Amniotic stem cell (primary cell): ENCODE measurements around the gene TMEM167B.
"Not testable (repeated sequence)": the region's sequence is repeated elsewhere in the genome, so short reads cannot be mapped to it uniquely, and the experiment has no call there.

Experiments used
- DNase-seq: peaks from one replicate; lab custom pipeline; 2025; lab: John Stamatoyannopoulos, UW

The TMEM167B gene

DNA sequence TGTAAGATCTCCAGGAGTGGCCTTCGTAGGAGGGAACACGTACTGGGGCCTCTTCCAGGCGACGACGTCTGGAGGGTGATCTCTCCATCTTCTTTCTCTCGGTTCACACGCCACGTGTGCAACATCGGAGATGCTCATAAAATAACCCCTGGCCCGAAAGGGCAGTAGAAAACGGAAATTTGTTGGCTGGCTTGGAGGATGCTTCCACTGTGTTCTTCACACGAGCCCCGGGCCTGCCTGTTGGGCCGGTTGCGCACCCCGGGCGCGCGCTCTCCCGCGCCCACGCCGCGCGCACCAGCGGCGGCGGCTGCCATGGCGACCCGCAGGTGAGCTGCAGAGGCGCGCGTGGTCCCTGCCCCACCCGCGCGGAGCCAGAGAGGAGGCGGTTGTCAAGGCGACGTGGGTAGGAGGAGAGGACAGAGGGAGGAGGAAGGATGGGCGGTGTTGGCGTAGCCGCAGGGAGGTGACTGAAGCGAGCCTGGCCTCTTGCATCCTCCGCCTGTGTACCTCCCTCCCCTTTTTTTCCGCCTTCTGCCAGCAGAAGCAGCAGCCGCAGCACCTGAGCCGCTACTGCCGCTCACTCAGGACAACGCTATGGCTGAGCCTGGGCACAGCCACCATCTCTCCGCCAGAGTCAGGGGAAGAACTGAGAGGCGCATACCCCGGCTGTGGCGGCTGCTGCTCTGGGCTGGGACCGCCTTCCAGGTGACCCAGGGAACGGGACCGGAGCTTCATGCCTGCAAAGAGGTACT, 23.2 kb downstream of the TMEM167B start, which contains the start of gene ELAPOR1:
ELAPOR1 (plus strand) TSS at position 526 of the 752 bp plus-strand sequence; CDS start at position 595, 69 bp downstream.
- DNase-seq: no peak

DNA sequence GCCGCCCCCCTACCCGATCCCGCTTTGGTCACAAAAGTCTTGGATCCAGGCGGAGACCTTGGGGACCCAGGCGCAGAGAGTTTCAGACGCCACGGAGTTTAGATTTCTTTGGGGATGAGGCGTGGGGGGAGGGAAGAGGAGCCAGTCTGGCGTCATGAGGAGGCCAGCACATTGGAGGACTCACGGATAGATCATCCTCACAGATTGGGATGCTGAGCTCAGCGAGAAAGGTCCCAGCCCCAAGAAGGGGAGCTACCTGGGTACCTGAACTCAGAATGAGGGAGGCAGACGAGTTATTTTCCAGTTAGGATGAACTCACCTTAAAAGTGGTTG, 23.7 kb downstream of the TMEM167B start:
- no peak for DNase-seq

DNA sequence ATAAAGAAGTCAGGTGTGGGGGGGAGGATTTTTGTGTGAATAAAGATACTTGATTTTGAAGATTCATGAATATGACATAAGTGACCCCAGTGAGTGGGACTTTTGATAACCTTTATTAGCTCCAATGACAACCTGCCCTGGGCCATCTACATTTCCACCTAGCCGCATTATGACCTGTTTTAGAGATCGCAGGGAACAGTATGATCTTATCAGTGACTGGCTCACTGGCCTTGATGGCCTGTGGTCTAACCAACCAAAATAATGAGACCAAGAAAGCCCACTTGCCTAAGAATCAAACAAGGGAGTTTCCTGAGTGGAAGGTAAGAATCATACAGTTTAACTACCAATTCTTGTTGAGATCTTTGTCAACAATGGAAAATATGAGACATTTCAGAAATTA, 25.1 kb downstream of the TMEM167B start:
- no peak for DNase-seq

DNA sequence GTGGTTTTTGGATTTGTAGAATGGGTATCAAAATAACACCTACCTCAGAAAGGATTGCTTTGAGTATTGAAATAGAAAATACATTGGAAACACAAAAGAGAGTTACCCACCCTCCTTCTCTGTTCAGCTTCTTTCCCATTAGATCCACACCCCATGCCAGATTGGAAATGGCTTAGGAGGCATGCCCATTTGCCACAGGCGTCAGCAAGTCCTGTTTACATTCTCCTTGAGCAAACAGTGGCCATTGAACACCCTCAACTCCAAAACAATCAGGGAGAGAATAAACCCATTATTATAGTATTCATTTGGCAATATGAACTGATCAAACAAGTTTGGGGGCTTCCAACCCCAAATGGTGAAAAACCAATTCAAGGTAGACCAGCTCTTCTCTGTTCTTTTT, 25.7 kb downstream of the TMEM167B start:
- no peak for DNase-seq

DNA sequence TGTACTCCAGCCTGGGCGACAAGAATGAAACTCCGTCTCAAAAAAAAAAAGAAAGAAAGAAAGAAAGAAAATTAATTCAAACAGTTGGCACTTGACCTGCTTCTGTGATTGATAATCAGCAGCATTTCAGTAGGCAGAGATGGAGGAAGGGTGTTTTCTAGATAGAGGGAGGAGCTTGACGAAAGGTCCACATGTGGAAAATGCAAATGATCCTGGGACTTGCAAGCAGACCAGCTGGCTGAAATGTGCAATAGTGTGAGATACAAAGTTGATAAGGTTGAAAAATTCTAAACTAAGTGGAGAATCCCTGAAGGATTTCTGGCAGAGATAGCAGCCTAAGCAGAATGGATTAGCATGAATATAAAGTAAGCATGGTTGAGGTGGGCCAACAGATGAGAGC, 27.5 kb downstream of the TMEM167B start:
- DNase-seq: no peak

DNA sequence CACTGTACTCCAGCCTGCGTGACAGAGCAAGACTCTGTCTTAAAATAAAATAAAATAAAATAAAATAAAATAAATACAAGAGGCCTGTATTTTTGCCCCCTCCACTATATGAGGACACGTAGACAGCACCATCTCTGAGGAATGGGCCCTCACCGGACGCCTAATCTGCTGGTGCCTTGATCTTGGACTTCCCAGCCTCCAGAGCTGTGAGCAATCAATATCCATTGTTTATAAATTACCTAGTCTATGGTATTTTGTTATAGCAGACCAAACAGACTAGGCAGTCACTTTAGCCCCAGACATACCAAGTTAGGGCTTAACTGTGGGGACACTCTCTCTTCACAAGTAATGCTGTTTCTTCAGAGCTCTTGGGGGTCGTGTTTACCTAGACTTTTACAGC, 29.8 kb downstream of the TMEM167B start:
- DNase-seq: no peak

DNA sequence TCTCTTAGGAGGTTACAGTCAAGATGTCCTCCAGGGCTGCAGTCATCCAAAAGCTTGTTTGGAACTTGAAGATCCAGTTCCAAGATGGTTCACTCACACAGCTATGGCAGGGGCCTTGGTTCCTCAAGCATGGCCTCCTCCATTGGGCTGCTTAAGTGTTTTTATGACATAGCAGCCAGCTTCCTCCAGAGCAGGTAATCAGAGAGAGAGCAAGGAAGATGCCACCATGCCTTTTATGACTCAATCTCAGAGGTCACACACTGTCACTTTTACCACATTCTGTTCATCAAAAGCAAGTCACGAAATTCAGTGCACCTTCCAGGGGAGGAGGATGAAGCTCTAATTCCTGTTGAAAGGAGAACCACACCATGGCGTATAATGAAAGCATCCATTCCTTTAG, 40.5 kb downstream of the TMEM167B start:
- DNase-seq: no peak

DNA sequence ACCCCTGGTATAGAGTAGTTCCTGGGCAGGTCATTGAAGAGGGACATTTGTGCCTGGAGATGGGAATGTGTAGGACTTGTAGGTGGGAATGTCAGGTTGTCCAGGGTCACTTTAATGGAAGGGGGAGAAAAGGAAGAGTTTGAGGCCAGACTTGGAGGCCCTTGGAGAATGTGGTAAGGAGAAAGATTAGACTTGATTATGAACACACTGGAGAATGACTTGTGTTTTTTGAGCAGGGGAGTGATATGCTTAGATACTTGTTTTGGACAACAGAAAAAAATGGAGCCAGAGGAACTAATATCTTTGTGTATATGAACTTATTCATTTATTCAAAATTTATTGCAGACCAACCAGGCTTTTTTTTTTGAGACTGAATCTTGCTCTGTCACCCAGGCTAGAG, 41.2 kb downstream of the TMEM167B start:
- DNase-seq: no peak

DNA sequence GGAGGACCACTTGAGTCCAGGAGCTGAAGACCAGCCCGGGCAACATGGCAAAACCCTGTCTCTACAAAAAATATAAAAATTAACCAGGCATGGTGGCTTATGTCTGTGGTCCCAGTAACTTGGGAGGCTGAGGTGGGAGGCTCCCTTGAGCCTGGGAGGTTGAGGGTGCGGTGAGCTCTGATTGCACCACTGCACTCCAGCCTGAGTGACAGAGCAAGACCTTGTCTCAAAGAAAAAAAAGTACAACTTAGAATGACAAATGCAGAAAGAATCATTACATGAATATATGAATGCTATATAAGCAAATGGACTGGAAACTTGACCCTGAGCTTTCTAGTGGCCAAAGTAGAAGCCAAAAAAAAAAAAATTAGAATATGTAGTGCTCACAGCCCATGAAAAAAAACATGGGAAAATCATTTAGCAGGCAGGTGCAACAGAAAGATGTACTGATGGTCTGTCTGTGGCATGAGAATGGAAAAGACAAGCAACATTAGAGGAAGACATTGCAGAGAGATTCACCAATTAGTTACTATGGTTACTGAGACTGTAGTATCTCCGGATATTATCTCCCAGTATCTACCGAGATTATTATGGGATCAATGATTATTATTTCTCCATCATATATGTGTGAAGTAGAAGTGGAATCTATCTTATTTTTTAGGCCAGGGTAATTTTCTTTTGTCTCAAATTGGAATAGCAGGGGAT, 42.6 kb downstream of the TMEM167B start:
- no peak for DNase-seq

DNA sequence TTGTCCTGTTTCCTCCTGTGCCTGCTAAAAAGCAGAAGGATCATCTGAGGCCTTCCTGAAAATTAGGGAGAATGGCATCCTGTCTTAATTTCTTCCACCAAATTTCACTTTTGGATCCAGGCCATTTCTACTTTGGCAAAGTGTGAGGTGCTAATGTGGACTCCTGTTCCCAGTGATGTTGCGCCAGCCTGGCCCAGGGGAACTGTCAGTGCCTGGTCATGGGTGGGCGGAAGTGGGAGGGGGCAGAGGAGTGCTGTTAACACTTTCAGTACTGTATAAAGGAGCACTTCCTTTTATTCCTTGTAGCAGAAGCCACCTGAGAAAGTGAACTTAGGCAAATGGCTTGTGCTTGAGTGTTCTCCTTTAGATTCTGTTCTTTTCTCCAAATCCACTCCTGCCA, 43.3 kb downstream of the TMEM167B start:
- DNase-seq: no peak

DNA sequence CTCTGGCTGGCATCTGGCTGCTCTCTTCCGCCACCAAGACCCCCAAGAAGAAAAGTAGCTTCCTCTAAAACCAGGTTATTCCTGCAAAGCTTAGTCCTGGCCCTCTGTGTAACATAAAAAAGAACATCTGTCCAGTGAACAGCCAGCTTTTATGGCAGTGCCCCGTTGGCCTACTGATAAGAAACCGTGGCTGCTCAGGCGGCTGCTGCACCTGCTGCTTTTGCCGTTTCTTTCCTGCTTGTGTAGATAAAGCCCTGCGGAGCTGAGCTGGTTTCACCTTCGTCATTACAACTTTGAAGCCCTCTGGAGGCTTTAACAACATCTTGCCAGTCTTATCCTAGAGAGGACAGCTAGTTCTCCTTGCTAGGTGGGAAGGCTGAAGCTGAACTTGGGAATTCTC, 43.9 kb downstream of the TMEM167B start:
- no peak for DNase-seq

DNA sequence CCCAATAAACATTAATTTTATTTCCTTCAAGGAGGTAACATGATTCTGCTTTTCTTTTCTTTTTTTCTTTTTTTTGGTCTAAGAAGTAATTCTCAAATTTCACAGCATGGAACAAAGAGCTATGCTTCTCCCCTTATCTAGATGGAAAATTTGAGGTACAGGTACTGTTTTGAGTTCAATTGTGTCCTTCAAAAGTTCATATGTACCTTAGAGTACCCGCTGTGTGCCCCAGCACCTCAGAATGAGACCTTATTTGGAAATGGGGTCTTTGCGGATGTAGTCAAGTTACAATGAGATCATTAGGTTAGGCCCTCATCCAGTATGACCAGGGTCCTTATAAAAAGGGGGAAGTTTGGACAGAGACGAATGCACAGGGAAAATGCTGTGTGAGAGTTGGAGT, 45.4 kb downstream of the TMEM167B start:
- DNase-seq: no peak

DNA sequence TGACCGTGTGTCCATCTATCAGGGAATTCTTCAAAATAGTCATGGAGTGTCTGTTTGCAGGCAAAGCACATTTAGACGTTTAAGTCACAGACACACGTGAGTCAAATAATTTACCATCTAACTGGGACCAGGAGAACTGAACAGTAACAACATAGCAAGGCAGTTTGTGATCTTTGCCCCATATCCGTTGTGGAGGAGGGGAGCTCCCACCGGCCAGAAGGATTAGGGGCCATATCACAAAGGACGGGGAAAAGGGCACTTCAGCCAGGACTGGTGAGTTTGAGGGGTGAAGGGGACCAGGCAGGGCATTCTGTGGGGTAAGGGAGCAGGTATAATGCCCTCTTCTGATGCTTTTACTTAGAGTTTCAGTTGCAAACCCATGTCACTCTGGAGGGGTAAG, 46.2 kb downstream of the TMEM167B start:
- no peak for DNase-seq

DNA sequence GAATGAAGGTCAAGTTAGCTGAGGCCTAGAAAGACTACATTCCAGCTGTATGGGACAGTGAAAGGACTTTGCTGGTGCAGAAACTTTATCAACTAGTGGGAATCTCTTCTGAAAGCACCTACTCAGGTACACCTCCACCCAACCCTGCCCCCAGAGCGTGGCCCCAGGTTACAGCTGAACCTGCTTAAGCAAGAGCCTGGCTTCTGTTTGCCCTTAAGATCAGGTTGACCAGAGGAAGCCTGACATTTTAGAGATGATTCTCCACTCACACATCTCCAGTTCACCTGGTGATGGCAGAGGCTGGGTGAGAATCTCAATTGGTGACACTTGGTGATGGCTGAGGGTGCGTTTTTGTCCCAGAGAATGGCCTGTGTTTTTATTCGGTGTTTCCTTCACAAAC, 47.4 kb downstream of the TMEM167B start:
- DNase-seq: no peak

DNA sequence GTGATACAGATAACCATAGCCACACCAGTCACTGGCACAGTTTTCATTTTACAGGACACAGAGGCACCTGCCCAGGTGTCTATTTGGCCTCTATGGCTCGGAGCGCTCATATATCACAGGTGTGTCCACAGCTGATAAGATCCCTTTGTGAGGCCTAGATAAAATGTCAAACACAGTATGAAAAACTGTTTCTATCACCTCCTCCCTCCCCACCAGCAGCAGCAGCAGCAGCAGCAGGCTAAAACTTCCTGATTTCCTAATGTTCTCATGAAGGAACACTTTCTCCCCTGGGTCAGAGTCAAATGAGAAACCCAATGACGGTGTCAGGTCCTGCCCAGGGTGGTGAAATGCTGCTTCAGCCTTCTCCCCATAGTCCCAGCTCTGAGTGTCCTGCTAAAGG, 47.8 kb downstream of the TMEM167B start:
- DNase-seq: no peak

DNA sequence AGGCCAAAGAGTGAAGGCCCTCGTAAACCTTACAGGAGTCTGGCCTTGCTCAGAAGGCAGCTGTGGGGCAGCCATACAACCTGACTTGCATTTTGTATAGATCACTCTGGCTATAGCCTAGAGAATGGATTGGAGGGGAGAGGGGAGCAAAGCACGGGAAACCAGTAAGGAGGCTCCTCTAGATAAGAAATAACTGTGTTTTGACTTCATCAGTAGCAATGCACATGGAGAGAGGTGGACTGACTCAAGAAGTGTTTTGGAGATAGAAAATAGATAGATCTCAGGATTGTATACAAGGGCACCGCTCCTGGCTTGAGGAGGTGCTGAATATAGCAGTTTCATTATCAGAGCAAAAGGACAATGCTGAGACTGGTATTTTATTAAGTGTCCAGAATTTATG, 49.8 kb downstream of the TMEM167B start:
- no peak for DNase-seq

DNA sequence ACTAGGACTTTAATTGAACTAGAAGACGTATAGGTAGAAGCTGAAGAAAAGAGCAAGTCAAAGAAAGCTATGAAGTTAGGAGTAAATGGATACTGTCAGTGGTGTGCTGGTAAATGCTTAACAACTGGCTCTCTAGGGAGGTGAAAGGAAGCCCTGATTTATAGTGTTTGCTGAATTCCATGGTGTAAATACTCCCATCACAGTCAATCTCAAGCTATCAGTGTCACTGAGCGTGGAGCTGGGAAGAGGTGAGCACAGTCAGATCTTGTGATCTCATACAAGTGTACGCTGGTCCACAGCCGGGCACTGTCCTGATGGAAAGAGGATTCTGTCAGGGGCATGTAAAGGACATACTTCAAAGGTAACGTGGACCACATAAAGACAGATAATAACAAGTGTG, 51.7 kb downstream of the TMEM167B start:
- no peak for DNase-seq

DNA sequence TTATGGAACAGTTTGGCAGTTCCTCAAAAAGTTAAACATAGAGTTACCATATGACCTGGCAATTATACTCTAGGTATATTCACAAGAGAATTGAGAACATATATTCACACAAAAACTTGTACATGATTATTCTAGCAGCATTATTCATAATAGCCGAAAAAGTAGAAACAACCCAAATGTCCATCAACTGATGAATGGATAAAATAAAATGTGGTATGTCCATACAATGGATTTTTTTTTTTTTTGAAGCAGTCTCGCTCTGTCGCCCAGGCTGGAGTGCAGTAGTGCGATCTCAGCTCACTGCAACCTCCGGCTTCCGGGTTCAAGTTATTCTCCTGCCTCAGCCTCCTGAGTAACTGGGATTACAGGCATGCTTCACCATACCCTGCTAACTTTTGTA, 52.2 kb downstream of the TMEM167B start:
- not testable (repeated sequence) for DNase-seq
